ENCODE results near the gene PF4V1.
A peak's percentile ranks its signal among the peaks of the same experiment; 100 is the strongest.

The PF4V1 gene

DNA sequence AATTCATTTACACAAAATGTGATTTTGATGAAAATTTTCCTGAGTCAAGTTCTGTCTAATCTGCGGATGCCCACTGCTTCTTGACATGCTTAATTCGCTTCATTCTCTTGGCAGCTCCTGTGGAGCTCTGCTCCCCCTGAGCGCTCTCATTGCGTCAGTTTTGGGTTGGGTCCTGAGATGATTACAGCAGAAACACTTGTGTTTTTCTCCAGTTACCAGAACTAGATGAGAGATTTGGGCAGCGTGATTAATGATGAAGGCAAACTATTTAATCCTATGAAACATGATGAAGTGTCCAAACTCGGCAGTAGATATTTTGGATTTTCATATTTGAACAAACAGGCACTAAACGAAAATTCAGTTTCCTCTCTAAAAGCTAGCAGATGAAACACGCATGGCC is 11.9 kb downstream of the PF4V1 start:
- TF ChIP-seq, protein P1, sequence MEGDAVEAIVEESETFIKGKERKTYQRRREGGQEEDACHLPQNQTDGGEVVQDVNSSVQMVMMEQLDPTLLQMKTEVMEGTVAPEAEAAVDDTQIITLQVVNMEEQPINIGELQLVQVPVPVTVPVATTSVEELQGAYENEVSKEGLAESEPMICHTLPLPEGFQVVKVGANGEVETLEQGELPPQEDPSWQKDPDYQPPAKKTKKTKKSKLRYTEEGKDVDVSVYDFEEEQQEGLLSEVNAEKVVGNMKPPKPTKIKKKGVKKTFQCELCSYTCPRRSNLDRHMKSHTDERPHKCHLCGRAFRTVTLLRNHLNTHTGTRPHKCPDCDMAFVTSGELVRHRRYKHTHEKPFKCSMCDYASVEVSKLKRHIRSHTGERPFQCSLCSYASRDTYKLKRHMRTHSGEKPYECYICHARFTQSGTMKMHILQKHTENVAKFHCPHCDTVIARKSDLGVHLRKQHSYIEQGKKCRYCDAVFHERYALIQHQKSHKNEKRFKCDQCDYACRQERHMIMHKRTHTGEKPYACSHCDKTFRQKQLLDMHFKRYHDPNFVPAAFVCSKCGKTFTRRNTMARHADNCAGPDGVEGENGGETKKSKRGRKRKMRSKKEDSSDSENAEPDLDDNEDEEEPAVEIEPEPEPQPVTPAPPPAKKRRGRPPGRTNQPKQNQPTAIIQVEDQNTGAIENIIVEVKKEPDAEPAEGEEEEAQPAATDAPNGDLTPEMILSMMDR (conservative IDR thresholded peaks at IDR 0.05) = no peak
- peak overlapping the region; percentile 1; the same call in 1 of the 2 replicates for H3K27ac ChIP-seq

DNA sequence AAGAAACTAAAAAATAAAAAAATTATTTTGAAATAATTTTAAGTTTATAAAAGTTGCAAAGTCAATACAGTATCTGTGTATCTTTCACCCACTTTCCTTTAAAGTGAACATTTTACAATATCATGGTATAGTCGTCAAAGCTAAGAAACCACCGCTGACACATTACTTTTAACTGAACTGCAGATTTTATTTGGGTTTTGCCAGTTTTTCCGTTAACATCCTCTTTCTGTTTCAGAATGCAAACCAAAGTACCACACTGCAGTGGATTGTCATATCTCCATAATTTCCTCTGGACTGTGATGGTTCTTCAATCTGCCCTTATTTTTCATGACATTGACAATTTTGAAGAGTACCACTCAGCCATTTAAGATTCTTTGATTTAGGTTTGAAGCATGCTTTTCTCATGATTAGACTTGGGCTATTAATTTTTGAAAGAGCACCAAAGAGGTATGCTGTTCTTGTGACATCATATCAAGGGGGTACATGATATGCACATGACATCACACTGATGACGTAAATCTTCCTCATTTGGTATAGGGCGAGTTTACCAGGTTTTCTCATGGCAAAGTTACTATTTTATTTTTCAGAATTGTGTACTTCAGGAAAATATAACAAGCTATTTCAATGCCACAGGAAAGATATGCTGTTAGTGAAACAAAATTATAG is 12.5 kb downstream of the PF4V1 start:
- H3K27ac ChIP-seq = no peak overlapping the region
- TF ChIP-seq, protein P1 (conservative IDR thresholded peaks at IDR 0.05) = no peak

DNA sequence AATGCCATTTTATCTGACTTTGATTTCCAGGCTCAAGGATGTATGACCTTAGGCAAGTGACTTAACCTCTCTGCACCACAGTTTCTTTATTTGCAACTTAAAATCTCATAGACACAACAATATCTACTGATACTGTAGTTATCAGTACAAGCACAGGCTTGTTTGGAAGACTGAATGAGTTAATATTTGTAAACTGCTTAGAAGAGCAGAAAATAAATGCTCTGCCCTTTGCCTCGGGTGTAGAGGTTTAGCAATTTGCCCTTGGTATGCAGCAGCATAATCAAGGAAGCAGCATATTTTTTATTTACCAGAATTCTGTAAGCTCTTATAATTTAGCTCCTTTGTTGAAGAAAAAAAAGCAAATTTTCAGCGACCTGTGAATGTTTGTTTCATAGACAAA is 13.2 kb downstream of the PF4V1 start:
- no peak overlapping the region for H3K27ac ChIP-seq
- TF ChIP-seq, protein P1 (conservative IDR thresholded peaks at IDR 0.05) = no peak

DNA sequence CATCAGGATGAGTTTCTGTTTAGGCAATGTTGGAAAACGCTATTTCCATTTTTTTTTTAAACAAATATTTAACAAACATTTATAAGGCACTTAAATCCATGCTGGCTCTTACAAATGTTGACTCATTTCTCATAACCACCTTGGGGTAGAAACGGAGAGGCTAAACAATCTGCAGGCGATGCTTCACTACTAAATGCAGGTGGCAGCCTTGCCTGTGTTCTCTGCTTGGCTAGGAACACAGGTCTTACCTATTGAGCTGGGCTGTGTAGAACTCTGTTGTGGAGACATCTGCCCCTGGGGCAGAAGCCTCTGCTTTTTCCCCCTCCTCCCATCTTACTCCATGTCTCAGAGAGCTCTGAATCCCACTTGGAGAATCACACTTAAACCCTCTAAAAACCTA is 14.7 kb downstream of the PF4V1 start:
- H3K27ac ChIP-seq = no peak overlapping the region
- TF ChIP-seq, protein P1 (conservative IDR thresholded peaks at IDR 0.05) = peak; percentile 72

DNA sequence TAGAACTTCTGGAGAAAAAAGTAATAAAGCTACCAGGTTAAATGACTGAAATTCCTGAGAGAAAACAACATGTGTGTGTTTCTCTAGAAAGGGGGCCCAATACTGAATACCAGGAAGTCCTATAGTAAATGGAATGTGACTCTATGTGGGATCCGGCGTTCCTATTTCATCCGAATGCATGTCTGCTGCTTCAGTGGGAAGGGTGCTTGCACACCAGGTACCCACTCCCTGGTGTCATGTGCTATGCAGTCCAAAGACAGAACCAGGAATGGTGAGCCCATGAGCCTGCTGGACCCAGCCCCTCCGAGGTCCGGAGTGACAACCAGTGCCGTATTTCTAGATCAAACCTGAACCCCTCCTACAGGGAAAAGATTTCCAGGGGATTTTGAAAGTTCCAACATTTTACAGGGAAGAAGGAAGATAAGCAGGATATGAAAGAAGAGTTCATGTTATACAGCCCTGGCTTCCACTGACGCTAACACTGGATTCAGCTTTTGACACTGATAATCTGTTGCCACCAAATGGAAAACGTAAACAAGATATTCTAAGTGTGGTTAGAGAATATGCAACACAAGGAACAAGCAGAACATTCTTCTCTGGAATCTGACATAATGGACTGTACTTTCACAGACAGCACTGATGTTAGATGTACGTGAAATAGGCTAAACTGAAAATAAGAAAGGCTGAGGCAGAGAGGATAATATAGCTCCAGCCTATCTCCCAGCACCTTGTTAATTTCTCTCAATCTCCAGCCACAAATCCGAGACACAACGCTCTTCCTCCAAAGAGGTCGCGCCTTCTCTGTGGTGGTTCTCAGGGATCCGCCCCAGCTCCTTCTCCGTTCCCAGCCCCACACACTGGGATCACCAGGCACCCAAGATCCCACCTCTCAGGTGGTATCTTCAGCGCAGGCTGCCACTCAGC is 15.4 kb downstream of the PF4V1 start:
- H3K27ac ChIP-seq = peak overlapping the region; percentile 55; the same call in 1 of the 2 replicates
- TF ChIP-seq, protein P1 (conservative IDR thresholded peaks at IDR 0.05) = no peak; the same call in 1 of the 2 replicates

DNA sequence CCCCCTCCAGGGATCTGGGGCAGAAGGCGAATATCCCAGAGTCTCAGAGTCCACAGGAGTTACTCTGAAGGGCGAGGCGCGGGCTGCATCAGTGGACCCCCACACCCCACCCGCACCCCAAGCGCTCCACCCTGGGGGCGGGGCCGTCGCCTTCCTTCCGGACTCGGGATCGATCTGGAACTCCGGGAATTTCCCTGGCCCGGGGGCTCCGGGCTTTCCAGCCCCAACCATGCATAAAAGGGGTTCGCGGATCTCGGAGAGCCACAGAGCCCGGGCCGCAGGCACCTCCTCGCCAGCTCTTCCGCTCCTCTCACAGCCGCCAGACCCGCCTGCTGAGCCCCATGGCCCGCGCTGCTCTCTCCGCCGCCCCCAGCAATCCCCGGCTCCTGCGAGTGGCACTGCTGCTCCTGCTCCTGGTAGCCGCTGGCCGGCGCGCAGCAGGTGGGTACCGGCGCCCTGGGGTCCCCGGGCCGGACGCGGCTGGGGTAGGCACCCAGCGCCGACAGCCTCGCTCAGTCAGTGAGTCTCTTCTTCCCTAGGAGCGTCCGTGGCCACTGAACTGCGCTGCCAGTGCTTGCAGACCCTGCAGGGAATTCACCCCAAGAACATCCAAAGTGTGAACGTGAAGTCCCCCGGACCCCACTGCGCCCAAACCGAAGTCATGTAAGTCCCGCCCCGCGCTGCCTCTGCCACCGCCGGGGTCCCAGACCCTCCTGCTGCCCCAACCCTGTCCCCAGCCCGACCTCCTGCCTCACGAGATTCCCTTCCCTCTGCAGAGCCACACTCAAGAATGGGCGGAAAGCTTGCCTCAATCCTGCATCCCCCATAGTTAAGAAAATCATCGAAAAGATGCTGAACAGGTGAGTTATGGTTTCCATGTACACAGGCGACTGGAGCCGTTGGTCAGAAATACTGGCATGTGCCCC is 16.3 kb downstream of the PF4V1 start, which contains the start of gene CXCL1:
Gene CXCL1 (plus strand): TSS at position 264 of the 926 bp plus-strand sequence. CDS start 78 bp downstream, at position 342.
- peak within 1 kb of the TSS; percentile 55; the same call in 1 of the 2 replicates for H3K27ac ChIP-seq
- TF ChIP-seq, protein P1 (conservative IDR thresholded peaks at IDR 0.05) = no peak

All from VCaP (cell line).